Keratinocyte (primary cell): ENCODE data around the gene RNASE12.

ENCODE experiments used
- EZH2 ChIP-seq: IDR thresholded peaks from one replicate; pipeline ENCODE4 v1.6.1; 2012; ENCODE audit warnings: inconsistent platforms, mild to moderate bottlenecking, low read length, moderate library complexity
- TF ChIP-seq, protein P1 (sequence below), 3 experiments: IDR thresholded peaks in 1 of 3; conservative IDR thresholded peaks in 1 of 3; optimal IDR thresholded peaks in 1 of 3; 2 replicates in 2 of 3; 3 replicates in 1 of 3; pipeline versions ENCODE3 to v1.5.1; 2011; ENCODE audit warnings: low read length in 3 of 3, mild to moderate bottlenecking in 3 of 3, moderate library complexity in 2 of 3, control low read depth in 1 of 3, inconsistent platforms in 1 of 3; ENCODE audit not compliant: insufficient read depth in 2 of 3; ENCODE audit errors: extremely low read depth in 1 of 3

DNA sequence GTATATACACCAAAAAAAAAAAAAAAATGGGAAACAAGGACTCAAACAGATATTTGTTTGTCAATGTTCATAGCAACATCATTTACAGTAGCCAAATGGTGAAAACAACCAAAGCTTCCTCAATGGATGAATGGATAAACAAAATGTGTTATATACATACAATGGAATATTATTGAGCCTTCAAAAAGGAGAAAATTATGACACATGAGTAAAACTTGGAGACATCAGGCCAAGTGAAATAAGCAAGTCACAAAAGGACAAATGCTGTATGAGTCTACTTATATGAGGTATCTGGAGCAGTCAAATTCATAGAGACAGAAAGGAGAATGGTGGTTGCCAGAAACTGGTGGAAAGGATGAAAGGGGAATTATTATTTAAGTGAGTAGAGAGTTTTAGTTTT lies 38.2 kb downstream of the RNASE12 start:
- no peak for TF ChIP-seq EZH2
- TF ChIP-seq, protein P1, sequence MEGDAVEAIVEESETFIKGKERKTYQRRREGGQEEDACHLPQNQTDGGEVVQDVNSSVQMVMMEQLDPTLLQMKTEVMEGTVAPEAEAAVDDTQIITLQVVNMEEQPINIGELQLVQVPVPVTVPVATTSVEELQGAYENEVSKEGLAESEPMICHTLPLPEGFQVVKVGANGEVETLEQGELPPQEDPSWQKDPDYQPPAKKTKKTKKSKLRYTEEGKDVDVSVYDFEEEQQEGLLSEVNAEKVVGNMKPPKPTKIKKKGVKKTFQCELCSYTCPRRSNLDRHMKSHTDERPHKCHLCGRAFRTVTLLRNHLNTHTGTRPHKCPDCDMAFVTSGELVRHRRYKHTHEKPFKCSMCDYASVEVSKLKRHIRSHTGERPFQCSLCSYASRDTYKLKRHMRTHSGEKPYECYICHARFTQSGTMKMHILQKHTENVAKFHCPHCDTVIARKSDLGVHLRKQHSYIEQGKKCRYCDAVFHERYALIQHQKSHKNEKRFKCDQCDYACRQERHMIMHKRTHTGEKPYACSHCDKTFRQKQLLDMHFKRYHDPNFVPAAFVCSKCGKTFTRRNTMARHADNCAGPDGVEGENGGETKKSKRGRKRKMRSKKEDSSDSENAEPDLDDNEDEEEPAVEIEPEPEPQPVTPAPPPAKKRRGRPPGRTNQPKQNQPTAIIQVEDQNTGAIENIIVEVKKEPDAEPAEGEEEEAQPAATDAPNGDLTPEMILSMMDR (optimal IDR thresholded peaks at IDR 0.05 in 1 of 3, IDR thresholded peaks at IDR 0.05 in 1 of 3, conservative IDR thresholded peaks at IDR 0.05 in 1 of 3; ENCODE audit: extremely low read depth in 1 of 3, insufficient read depth in 2 of 3, low read length in 3 of 3), result no peak
